HUES6 (cell line): ENCODE data around the gene ZSCAN10.
"Not testable (repeated sequence)": the region's sequence is repeated elsewhere in the genome, so short reads cannot be mapped to it uniquely, and the experiment has no call there.

Source experiments
- H3K27ac ChIP-seq: 2 replicates; pipeline ENCODE4 v1.7.0; 2013; ENCODE audit warnings: low read depth, mild to moderate bottlenecking, low read length, inconsistent platforms
- H3K27me3 ChIP-seq: 2 replicates; pipeline ENCODE4 v1.6.1; 2013; ENCODE audit warnings: low read length; ENCODE audit not compliant: control insufficient read depth, insufficient read depth
- H3K36me3 ChIP-seq: 2 replicates; pipeline ENCODE4 v1.6.1; 2013; ENCODE audit warnings: low read length; ENCODE audit not compliant: control insufficient read depth, insufficient read depth
- H3K4me1 ChIP-seq: 2 replicates; pipeline ENCODE4 v1.6.1; 2013; ENCODE audit warnings: low read length; ENCODE audit not compliant: control insufficient read depth, insufficient read depth
- H3K4me3 ChIP-seq: 2 replicates; pipeline ENCODE4 v1.5.1; 2013; ENCODE audit warnings: low read depth, low read length
- H3K9ac ChIP-seq: one replicate; pipeline ENCODE4 v1.6.1; 2013; ENCODE audit warnings: mild to moderate bottlenecking, low read length
- H3K9me3 ChIP-seq: 2 replicates; pipeline ENCODE4 v1.6.1; 2013; ENCODE audit warnings: low read depth, low read length; ENCODE audit not compliant: control insufficient read depth, insufficient read depth

ZSCAN10 gene

DNA sequence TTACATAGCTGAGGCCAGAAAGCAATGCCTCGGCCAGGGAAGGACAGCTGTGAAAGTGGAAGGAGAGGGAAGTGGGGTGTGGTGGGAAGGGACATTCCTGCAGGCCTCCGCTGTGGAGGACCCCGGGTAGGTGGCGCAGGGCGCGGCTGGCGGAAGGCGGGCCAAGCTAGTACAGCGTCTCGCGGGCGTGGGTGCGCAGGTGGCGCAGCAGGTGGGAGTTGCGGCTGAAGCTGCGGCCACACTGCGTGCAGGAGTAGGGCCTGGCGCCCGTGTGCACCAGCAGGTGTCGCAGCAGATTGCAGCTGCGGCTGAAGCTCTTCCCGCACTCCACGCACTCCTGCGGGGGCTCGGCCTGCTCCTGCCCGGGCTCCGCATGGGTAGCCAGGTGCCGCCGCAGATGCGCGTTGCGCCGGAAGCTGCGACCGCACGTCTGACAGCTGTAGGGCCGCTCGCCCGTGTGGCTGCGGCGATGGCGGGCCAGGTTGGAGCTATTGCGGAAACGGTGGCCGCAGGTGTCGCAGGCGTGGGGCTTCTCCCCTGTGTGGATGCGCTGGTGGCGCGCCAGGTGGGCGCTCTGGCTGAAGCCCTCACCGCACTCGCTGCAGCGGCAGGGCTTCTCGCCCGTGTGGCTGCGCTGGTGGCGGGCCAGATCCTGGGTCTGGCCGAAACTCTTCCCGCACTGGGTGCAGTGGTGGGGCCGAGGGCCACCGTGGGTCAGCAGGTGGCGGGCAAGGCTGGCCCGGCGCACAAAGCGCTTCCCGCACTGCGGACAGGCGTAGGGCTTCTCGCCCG, 10.0 kb downstream of the ZSCAN10 start:
- Histone ChIP-seq H3K27ac (no peak overlapping the region), H3K9me3 (no peaks in the 10 kb centered on the region), H3K4me3 (no peak overlapping the region), H3K36me3 (peaks cover 54% of the 10 kb centered on the region), H3K9ac (no peak overlapping the region), H3K27me3 (no peaks in the 10 kb centered on the region), H3K4me1 (peaks cover 17% of the 10 kb centered on the region)

DNA sequence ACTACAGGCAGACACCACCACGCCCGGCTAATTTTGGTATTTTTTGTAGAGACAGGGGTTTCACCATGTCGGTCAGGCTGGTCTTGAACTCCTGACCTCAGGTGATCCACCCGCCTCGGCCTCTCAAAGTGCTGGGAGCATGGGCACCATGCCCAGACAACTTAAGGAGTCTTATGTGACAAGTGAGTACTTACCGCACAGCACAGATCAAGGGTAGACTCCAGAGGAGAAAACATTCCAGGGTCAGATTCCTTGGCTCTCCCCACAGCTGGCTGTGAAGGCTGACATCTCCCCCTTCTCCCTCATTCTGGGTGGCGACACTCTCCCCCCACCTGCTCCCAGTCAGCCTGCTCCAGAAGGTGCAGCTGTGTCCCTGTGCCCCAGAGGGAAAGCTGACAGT, 10.6 kb downstream of the ZSCAN10 start:
- H3K4me3 ChIP-seq: no peak overlapping the region
- no peak overlapping the region for H3K9ac ChIP-seq
- peaks cover 54% of the 10 kb centered on the region for H3K36me3 ChIP-seq
- H3K27ac ChIP-seq: no peak overlapping the region
- no peaks in the 10 kb centered on the region for H3K27me3 ChIP-seq
- peaks cover 17% of the 10 kb centered on the region for H3K4me1 ChIP-seq
- no peaks in the 10 kb centered on the region for H3K9me3 ChIP-seq

DNA sequence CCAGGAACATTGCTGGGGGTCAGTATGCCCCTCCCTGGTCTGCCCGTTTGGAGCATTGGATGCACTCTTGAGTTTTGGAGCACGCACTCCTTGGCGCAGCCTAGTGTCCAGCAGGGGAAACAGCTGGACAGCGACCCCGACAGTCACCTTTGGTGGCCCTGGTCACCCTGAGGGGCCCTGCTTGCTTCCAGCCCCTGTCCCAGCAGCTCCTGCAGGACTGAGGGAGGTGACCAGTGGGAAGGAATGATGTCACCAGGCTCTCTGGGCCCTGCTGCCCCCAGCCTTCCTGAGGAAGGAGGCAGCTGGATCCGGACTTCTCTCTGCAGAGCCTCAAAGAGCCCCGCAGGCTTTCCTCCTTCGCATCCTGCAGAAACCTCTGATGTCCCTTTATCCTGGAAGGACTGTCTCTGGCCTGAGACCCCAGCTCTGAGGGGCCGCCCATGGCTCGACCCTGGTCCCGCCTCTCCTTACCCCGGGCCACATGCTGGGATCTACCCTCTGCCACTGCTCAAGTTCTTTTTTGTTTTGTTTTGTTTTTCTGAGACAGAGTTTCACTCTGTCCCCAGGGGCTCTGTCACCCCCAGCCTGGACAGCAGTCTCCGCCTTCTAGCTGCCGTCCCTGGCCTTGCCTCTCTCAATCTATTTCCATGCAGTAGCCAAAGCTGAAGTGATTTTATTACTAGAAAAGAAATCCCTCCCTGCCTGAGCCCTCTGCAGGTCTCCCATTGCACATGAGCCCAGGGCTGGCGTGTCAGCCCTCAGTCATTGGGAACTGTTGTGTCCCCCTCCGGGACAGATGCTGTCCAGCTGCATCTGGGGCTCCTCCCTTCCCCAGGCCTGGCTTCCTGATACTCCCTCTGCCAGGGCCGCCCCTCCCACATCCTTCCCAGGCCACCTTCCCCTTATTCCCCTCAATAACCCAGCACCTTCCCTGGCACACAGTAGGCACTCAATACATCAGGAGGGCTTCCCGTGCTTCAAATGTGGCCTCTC, 11.6 kb downstream of the ZSCAN10 start:
- Histone ChIP-seq H3K27me3 (no peaks in the 10 kb centered on the region), H3K4me3 (no peak overlapping the region), H3K27ac (0 out of 2 replicates have a peak overlapping the region, but pooled peaks have one; percentile 2), H3K9ac (no peak overlapping the region), H3K36me3 (peaks cover 48% of the 10 kb centered on the region), H3K9me3 (no peaks in the 10 kb centered on the region), H3K4me1 (peaks cover 17% of the 10 kb centered on the region)

DNA sequence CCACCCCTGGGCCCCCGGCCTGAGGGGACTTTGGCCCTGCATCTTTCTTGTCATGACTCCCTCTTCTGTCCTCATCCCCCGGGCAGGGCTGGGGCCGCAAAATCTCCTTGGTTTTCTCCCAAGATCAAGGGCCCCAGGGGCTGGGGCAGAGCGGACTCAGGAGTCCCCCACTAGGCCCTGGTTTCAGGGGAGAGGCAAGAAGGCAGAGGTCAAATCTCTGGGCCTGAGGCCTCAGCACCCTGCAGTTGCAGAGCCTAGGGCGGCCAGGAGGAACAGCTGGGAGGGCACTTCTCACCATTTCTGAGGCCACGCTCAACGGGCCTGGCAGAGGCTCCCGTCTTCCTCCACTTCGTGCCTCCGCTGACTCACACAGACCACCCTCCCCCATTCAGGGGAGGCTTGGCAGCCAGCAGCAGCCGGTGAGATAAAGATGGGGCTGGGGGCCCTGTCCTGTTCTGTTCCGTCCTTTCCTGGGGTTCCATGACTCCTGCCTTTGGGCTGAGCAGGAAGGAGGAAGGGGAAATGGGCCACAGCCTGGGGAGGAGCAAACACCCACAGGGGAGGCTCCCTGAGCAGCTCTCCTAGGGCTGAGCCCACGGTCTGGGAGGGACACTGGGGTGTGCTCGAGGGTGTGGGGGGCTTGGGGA, 12.4 kb downstream of the ZSCAN10 start:
- Histone ChIP-seq H3K9me3 (no peaks in the 10 kb centered on the region), H3K36me3 (peaks cover 40% of the 10 kb centered on the region), H3K27ac (peak overlapping the region; percentile 2; the same call in 1 of the 2 replicates), H3K27me3 (no peaks in the 10 kb centered on the region), H3K4me3 (no peak overlapping the region), H3K9ac (no peak overlapping the region), H3K4me1 (peaks cover 17% of the 10 kb centered on the region)

DNA sequence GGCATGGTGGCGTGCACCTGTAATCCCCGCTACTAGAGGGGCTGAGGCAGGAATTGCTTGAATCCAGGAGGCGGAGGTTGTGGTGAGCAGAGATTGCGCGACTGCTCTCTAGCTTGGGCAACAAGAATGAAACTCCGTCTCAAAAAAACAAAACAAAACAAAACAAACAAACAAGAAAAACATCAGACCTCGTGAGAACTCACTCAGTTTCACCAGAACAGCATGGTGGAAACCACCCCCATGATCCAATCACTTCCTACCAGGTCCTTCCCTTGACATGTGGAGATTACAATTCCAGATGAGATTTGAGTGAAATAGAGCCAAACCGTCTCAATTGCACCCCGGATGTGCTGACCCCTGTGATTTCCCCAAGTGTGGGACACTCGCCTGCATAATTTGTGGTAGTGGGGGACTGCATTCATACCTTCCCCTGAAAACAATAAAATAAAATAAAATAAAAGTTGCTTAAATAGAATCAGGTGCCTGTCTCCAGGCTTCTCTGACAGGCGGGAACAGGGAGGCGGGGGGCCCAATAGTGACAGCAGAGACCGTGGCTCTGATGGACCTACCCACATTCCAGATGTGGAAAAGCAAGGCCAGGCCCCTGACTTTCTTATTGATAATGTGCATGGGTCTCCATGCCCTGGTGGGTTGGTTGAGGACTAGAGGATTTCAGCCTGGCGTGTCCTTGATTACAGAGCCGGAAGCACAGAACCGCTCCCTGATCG, 13.1 kb downstream of the ZSCAN10 start:
- Histone ChIP-seq H3K4me3 (no peak overlapping the region), H3K36me3 (peaks cover 33% of the 10 kb centered on the region), H3K27me3 (no peaks in the 10 kb centered on the region), H3K4me1 (peaks cover 17% of the 10 kb centered on the region), H3K9me3 (no peaks in the 10 kb centered on the region; the same call in 1 of the 2 replicates), H3K27ac (peak overlapping the region; percentile 2; the same call in 1 of the 2 replicates), H3K9ac (no peak overlapping the region)

DNA sequence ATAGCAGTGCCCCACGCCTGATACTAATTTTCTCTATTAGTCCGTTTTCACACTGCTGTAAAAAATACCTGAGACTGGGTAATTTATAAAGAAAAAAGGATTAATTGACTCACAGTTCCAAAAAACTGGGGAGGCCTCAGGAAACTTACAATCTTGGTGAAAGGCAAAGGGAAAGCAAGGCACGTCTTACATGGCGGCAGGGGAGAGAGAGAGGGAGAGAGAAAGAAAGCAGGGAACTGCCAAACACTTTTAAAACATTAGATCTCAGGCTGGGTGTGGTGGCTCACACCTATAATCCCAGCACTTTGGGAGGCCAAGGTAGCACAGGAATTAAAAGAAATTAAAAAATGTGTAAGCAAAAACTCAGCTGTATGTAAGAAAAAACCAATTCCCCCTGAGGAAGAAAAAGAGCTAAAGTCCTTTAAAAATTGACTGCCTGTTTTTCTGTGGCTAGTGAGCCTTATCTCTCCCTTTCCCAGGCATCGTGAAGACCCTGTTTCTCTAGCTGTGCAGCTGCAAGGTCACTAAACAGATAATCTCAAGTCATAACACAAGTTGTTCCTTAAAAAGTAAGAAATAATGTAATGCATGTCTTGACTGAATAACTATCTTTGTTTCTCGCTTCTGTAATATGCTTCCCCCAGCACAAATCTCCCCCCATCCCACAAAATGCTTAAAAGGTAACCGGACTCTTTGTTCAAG, 14.0 kb downstream of the ZSCAN10 start:
- no peak overlapping the region for H3K4me3 ChIP-seq
- H3K9ac ChIP-seq: no peak overlapping the region
- no peaks in the 10 kb centered on the region; the same call in 1 of the 2 replicates for H3K9me3 ChIP-seq
- peaks cover 17% of the 10 kb centered on the region for H3K4me1 ChIP-seq
- peaks cover 24% of the 10 kb centered on the region for H3K36me3 ChIP-seq
- H3K27me3 ChIP-seq: no peaks in the 10 kb centered on the region
- no peak overlapping the region for H3K27ac ChIP-seq

DNA sequence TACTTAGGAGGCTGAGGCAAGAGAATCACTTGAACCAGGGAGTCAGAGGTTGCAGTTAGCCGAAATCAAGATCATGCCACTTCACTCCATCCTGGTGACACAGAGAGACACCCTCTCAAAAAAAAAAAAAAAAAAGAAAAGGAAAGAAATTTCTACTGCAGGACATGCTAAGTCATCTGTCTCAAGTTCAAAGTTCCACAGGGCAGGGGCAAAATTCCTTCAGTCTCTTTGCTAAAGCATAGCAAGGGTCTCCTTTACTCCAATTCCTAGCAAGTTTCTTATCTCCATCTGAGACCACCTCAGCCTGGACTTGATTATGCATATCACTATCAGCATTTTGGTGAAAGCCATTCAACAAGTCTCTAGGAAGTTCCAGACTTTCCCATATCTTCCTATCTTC, 14.6 kb downstream of the ZSCAN10 start:
- Histone ChIP-seq H3K36me3 (peaks cover 18% of the 10 kb centered on the region), H3K4me1 (peaks cover 17% of the 10 kb centered on the region), H3K27ac (no peak overlapping the region), H3K9ac (no peak overlapping the region), H3K27me3 (no peaks in the 10 kb centered on the region), H3K9me3 (no peaks in the 10 kb centered on the region; the same call in 1 of the 2 replicates), H3K4me3 (no peak overlapping the region)

DNA sequence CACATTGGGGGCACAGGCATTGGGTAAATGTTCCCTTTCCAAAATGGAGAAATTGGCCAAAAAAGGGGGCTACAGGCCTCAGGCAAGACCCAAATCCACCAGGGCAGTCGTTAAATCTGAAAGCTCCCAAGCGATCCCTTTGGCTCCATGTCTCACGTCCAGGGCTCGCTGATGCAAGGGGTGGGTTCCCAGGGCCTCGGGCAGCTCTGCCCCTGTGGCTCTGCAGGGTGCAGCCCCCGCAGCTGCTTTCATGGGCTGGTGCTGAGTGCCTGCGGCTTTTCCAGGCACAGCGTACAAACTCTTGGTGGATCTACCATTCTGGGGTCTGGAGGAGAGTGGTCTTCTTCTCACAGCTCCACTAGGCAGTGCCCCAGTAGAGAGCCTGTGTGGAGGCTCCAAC, 15.7 kb downstream of the ZSCAN10 start:
- not testable (repeated sequence) for H3K27me3 ChIP-seq, H3K36me3 ChIP-seq, H3K27ac ChIP-seq, H3K9ac ChIP-seq, H3K4me3 ChIP-seq, H3K9me3 ChIP-seq
- peaks cover 20% of the 10 kb centered on the region for H3K4me1 ChIP-seq

DNA sequence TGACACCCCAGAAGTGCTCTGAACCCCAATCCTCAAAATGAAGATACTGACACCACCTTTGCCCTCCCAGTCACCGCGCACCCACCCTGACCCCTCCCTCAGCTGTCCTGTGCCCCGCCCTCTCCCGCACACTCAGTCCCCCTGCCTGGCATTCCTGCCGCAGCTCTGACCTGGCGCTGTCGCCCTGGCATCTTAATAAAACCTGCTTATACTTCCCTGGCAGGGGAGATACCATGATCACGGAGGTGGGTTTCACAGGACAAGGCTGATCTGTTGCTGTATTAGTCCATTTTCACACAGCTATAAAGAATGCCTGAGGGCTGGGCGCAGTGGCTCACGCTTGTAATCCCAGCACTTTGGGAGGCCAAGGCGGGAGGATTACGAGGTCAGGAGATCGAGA, 17.1 kb downstream of the ZSCAN10 start:
- H3K4me3 ChIP-seq, H3K9ac ChIP-seq, H3K9me3 ChIP-seq, H3K27me3 ChIP-seq, H3K4me1 ChIP-seq, H3K27ac ChIP-seq, H3K36me3 ChIP-seq: not testable (repeated sequence)

DNA sequence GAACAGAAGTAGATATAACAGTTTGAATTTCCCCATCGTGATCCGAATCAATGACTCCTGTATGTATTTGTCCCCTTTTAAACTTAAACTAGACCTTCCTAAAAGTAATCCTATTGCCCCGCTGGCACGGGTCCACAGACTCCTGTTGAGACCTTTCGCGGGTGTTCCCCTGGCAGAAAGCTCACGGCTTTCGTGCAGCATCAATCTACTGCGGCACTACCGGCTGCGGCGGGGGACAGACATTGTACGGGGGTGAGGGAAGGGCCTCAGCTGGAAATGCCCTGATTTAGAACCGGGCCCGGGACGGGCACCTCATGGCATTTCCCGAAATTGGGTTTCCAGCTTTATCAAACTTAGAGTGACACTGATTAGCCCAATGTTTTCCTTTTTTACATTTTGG, 19.1 kb downstream of the ZSCAN10 start:
- Histone ChIP-seq H3K36me3 (no peaks in the 10 kb centered on the region), H3K27ac (no peak overlapping the region), H3K9ac (no peak overlapping the region), H3K4me1 (peaks cover 4% of the 10 kb centered on the region; the same call in 1 of the 2 replicates), H3K9me3 (no peaks in the 10 kb centered on the region; the same call in 1 of the 2 replicates), H3K27me3 (no peaks in the 10 kb centered on the region), H3K4me3 (no peak overlapping the region)
